Ascending aorta (tissue), 2 donors: ENCODE results near the gene B3GALNT1. TPM values are rescaled to one million over a fixed set of nuclear protein-coding genes. Genes with fewer than 3 reads are reported as not detected.

ENCODE experiments used
- DNase-seq, 2 donors: peaks; one replicate each; pipeline ENCODE4 v3.0.0-alpha.2; 2019; ENCODE audit warnings: low spot score in 2 of 2
- H3K27ac ChIP-seq, 2 donors: fragments of 200-600 bp; sonication (generic); one replicate each; pipeline ENCODE4 v1.5.1; 2016 to 2017; ENCODE audit warnings: mild to moderate bottlenecking in 1 of 2
- H3K27me3 ChIP-seq: fragments of 200-600 bp; sonication (generic); one replicate; pipeline ENCODE4 v1.5.1; 2017
- H3K36me3 ChIP-seq, 2 donors: fragments of 200-600 bp; sonication (generic); one replicate each; pipeline ENCODE4 v1.5.1; 2016
- H3K4me1 ChIP-seq, 2 donors: fragments of 200-600 bp; sonication (generic); one replicate each; pipeline ENCODE4 v1.5.1; 2016 to 2017; ENCODE audit warnings: mild to moderate bottlenecking in 1 of 2
- H3K4me3 ChIP-seq, 2 donors: fragments of 200-600 bp; sonication (generic); one replicate each; pipeline ENCODE4 v1.5.1; 2016 to 2017; ENCODE audit warnings: mild to moderate bottlenecking in 1 of 2
- H3K9me3 ChIP-seq, 2 donors: fragments of 200-600 bp; sonication (generic); one replicate each; pipeline ENCODE4 v1.5.1; 2016
- CTCF ChIP-seq, 3 experiments: fragments of 200-600 bp in 2 of 3; fragments of 450-650 bp in 1 of 3; sonication (generic) in 2 of 3; IDR thresholded peaks; one replicate each; pipeline ENCODE4 v1.5.1; 2016 to 2019; ENCODE audit warnings: antibody characterized with exemption in 3 of 3, mild to moderate bottlenecking in 1 of 3, moderate library complexity in 1 of 3
- intact Hi-C: fragments of 100-400 bp; cut with DNase I; formaldehyde crosslinking; loops from one replicate; pipeline ENCODE4 v1.15.1; 2023
- total RNA-seq: library from RNA; depleted of rRNA; stranded (reverse); fragments of >200 nt; gene quantifications from one replicate; pipeline ENCODE4 v1.1.0, GENCODE V29; 2016

B3GALNT1 gene
- total RNA-seq, 1 donor from 2014 or later = 55.6 TPM

- intact Hi-C loops = loop anchor here (10.0 kb wide), 1 partner anchor 306 kb away; no protein-coding TSS in a partner anchor
- no peak for DNase-seq
- no peak overlapping the region for H3K27ac ChIP-seq
- H3K4me1 ChIP-seq = peaks cover 0 to 4% of the 10 kb centered on the region in 2 donors
- H3K4me3 ChIP-seq = no peak overlapping the region
- no peaks in the 10 kb centered on the region for H3K27me3 ChIP-seq
- H3K36me3 ChIP-seq = no peaks in the 10 kb centered on the region
- no peak for TF ChIP-seq CTCF (IDR thresholded peaks at IDR 0.05)
- H3K9me3 ChIP-seq = peaks cover 0 to 8% of the 10 kb centered on the region in 2 donors
These were observed 3.7 kb upstream of the B3GALNT1 start for GRCh38 chr3:161108840-161109239.

DNA sequence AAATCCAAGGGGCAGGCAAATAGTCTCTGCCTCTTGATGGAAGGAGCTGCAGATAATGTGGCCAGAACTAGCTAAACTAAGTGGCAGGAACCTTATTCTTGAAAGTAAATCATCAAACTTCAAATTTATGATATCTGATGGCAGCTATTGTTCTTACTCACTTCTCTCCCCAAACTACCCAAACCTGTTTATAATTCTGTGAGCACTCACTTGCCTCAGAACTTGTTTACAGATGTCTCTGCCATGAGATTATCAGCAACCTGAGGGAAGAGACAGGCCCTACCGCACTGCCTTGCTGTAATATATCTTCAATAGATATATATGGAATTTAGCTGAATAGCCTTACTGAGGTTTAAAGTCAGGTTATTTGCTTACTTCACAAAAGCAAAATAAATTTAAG lies 2.2 kb upstream of the B3GALNT1 start:
- no peak overlapping the region for H3K27ac ChIP-seq
- no peak for TF ChIP-seq CTCF (IDR thresholded peaks at IDR 0.05)
- H3K4me3 ChIP-seq = no peak overlapping the region
- H3K9me3 ChIP-seq = no peaks in the 10 kb centered on the region
- H3K36me3 ChIP-seq = no peaks in the 10 kb centered on the region
- no peak for DNase-seq
- H3K4me1 ChIP-seq = peaks cover 0 to 8% of the 10 kb centered on the region in 2 donors
- intact Hi-C loops = loop anchor here (10.0 kb wide), 1 partner anchor 307 kb away; no protein-coding TSS in a partner anchor
- H3K27me3 ChIP-seq = no peaks in the 10 kb centered on the region

GRCh38 chr3:161103776-161104385 lies 1.3 kb downstream of the B3GALNT1 start:
- Histone ChIP-seq H3K4me3 (peak overlapping the region; percentile 64 to 71), H3K36me3 (peaks cover 0 to 11% of the 10 kb centered on the region in 2 donors), H3K4me1 (peaks cover 0 to 8% of the 10 kb centered on the region in 2 donors), H3K27me3 (no peaks in the 10 kb centered on the region), H3K9me3 (no peaks in the 10 kb centered on the region), H3K27ac (peak overlapping the region; percentile 70 to 78)
- TF ChIP-seq CTCF (IDR thresholded peaks at IDR 0.05) = no peak
- DNase-seq = no peak
- intact Hi-C loops = loop anchor here (1.0 to 10.0 kb wide), 4 partner anchors 33 to 349 kb away; partner anchors contain the start of gene NMD3

GRCh38 chr3:161101609-161102008 lies 3.5 kb downstream of the B3GALNT1 start:
- no peak for DNase-seq
- H3K27ac ChIP-seq = no peak overlapping the region
- no peak overlapping the region for H3K4me3 ChIP-seq
- no peaks in the 10 kb centered on the region for H3K27me3 ChIP-seq
- H3K9me3 ChIP-seq = no peaks in the 10 kb centered on the region
- intact Hi-C loops = loop anchor here (10.0 kb wide), 1 partner anchor 313 kb away; no protein-coding TSS in a partner anchor
- no peak for TF ChIP-seq CTCF (IDR thresholded peaks at IDR 0.05)
- H3K4me1 ChIP-seq = peaks cover 0 to 8% of the 10 kb centered on the region in 2 donors
- peaks cover 0 to 11% of the 10 kb centered on the region in 2 donors for H3K36me3 ChIP-seq

GRCh38 chr3:161100994-161101393 lies 4.2 kb downstream of the B3GALNT1 start:
- no peak for DNase-seq
- peaks cover 0 to 8% of the 10 kb centered on the region in 2 donors for H3K4me1 ChIP-seq
- no peak overlapping the region for H3K27ac ChIP-seq
- H3K27me3 ChIP-seq = no peaks in the 10 kb centered on the region
- intact Hi-C loops = loop anchor here (10.0 kb wide), 1 partner anchor 314 kb away; no protein-coding TSS in a partner anchor
- H3K36me3 ChIP-seq = peaks cover 0 to 11% of the 10 kb centered on the region in 2 donors
- no peak overlapping the region for H3K4me3 ChIP-seq
- TF ChIP-seq CTCF (IDR thresholded peaks at IDR 0.05) = no peak
- no peaks in the 10 kb centered on the region for H3K9me3 ChIP-seq
